Stimulated activated CD4-positive, alpha-beta T cell treated with anti-CD3 and anti-CD28 coated beads, Interleukin-15, amount 100 ng/mL, for 1 hour (primary cell): Measurements from ENCODE around the gene RPL37.
"Not testable (repeated sequence)": the region's sequence is repeated elsewhere in the genome, so short reads cannot be mapped to it uniquely, and the experiment has no call there.

Experiments
- DNase-seq, 2 donors: peaks; one replicate each; pipeline ENCODE4 v3.0.0-alpha.2; 2020; ENCODE audit warnings: low read depth in 1 of 2, low spot score in 1 of 2

RPL37 gene

GRCh38 chr5:40834391-40834848, 602 bp downstream of the RPL37 start:
- DNase-seq, result no peak

DNA sequence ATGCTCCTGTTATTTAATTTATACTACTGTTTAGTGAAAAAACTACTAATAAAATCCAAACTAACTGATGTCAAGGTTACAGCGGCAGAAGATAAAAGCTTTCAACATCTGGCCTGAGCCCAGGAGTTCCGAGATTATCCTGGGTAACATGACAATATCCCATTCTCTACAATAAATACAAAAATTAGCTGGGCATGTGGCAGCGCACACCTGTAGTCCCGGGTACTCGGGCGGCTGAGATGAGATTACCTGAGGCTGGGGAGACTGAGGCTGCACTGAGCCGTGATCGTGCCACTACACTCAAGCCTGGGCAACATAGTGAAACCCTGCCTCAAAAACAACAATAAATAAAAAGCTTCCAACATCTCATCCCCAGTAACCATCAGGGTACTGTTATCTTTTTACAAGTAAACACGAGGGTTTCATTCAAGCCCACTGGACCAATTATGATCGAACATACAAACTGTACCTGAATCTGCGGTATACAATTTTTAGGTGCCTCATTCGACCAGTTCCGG, 1.3 kb downstream of the RPL37 start:
- no peak for DNase-seq

DNA sequence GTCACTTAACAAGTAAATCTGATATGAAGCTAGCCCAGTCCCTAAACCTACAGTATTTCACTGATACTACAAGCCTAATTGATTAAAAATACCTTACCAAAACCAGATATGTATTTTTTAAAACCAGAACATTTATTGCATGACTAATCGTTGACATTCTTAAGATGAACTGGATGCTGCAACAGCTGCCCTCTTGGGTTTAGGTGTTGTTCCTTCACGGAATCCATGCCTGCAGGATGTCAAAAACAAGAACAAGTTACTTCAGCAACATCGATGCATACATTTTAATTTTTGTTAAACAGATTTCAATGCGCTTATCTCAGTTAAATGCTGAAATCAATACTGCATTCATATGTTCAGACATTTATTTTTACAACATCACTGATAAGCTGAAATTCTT, 2.7 kb downstream of the RPL37 start:
- no peak for DNase-seq

- no peak for DNase-seq
Measured at GRCh38 chr5:40831346-40832210, 3.4 kb downstream of the RPL37 start.

- DNase-seq, result no peak
Measured at GRCh38 chr5:40829748-40830533, 5.1 kb downstream of the RPL37 start.

GRCh38 chr5:40828690-40829661, 6.0 kb downstream of the RPL37 start:
- DNase-seq, result no peak

DNA sequence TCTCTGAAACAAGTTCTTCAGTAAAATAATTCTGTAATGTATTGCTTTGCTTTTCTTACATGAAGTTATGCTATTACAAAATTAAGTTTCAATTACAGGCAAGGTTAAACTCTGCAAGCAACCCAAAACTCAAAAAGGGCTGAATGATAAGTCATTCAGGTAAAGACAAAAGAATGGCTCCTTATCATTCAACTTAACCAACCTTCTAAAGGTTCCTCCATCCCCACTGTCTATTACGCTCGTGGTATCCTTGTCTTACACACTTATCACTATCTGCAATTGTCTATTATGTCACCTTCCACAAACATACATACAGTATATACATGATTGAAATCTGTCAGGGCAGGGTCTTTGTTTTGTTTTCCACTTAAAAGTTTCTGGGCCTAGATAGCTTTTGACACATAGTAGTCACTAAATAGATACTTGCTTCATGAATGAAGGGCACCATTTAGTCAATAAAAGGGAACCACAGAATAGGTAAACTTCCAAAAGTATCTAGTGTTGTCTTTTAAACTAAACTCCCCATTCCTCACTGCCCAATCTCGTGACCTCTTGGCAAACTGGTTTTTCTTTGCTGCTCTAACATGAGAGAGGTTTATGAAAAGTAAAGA, 6.9 kb downstream of the RPL37 start:
- DNase-seq, result no peak

GRCh38 chr5:40827188-40827977, 7.6 kb downstream of the RPL37 start:
- DNase-seq, result no peak

DNA sequence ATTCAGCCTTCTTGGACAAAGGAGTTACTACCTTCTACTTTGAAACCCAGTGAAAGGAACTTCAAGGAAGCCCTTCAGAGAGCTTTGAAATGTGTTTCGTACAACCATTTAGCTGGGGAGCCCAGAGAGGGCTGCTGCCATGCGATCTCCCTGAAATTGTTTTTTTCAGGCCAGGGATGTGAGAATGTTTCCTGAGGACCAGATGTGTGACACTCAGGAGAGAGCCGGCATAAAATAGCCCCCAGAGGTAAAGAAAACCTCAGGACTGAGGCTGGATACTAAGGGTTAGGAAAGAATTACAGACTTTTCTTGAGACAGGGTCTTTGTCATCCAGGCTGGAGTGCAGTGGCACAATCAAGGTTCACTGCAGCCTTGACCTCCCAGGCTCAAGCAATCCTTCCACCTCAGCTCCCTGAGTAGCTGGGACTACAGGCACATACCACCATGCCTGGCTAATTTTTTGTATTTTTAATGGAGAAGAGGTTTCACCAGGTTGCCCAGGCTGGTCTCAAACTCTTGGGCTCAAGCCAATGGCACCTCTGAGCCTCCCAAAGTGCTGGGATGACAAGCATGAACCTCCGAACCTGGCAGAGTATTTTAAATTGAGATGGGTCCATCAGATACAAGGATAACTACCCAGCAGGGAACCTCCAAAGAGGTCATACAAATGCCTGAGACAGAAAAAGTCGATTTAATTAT, 8.4 kb downstream of the RPL37 start:
- no peak for DNase-seq

GRCh38 chr5:40825461-40826043, 9.5 kb downstream of the RPL37 start:
- DNase-seq, result not testable (repeated sequence)

DNA sequence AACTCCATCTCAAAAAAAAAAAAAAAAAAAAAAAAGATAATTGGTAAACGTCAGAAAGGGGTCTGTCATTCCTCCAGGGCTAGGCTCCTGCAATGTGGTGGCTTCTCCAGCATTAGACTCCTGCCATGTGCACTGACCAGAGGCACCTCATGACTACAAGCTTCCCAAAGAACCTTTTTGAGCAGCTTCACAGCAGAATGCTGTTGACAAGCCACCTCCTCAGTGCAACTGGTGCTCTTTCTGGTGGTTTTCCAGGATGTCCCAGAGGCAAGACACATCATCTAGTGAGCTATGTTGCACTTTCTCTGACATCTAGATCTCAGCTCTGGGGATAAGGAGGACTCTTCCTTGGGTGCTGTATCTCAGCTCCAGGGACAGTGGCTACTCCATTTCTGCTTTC, 11.6 kb downstream of the RPL37 start:
- DNase-seq, result no peak

DNA sequence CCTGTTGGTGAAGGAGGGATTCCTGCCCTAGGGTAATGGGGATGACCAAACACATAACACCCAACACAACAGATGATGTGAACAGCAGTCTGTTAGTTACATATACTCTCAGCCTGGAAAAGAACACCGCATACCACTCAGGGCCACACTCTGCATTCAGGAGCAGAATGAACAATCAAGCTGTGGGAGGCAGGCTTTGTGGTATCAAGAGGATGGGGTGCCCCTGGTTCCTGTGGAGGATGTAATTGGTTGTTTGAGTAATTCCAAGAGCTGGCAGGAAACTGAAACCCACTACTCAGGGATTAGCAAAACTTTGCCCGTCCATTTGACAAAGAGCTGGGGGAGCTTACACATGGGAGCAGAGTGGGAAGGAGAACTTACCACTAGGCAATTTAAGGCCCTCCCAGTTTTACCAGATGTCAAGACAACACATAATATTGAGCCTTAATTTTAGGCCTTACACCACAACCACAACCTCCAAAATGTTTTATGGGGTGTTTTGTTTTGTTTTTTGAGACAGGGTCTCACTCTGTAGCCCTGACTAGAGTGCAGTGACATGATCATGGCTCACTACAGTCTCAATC, 21.2 kb downstream of the RPL37 start:
- no peak for DNase-seq

- no peak for DNase-seq
Measured at GRCh38 chr5:40812125-40812524, 22.9 kb downstream of the RPL37 start.

DNA sequence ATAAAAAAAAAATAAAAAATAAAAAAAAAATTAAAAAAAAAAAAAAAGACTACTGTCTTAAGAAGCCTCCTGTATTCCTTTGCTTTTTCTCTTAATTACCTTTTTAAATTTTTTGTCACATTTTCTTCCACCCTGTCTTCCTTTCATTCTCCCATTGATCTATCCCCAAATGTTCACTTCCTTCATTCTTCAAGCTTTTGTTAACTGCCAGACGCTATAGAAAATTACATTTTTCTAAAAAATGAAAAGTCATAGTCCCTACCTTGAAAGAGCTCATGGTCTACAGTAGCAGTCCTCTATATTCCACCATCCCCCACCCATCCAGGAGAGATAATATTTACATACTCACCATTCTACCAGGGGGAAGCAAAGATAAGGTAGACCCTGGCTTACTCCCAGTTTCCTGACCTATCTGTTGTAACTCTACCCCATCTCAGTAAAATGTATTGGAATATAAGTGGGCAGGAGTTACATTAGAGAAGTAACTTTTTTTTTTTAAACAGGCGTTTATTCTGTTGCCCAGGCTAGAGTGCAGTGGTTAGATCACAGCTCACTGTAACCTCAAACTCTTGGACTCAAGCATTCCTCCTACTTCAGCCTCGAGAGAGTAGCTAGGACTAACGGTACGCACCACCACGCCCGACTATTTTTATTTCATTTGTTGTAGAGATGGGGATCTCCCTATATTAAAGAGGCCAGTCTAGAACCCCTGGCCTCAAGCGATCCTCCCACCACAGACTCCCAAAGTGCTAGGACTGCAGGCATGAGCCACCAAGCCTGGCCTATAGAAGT, 33.1 kb downstream of the RPL37 start:
- DNase-seq, result no peak

DNA sequence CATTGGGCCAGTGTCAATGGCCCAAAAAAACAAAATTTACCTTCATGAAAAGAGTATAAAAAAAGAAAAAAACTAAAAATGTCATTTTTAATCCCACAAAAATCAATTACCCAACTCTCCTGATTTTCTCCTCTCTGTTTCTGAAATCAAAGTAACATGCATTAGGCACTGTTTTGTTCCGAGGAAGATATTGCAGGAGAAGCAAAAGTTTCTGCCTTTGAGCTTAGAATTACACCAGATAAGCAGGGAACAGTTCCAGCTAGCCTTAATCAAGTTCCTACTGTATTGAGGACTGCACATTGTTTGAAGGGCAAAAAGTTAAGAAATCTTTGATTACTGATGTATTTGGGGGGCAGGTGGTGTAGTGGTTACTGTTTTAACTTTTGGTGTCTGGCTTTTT, 35.8 kb downstream of the RPL37 start:
- DNase-seq, result no peak

- DNase-seq, result no peak
Measured at GRCh38 chr5:40798801-40799210, 36.2 kb downstream of the RPL37 start.

- DNase-seq, result peak; percentile 82 to 86
Measured at GRCh38 chr5:40798012-40798800, 36.8 kb downstream of the RPL37 start, which contains the start of gene PRKAA1. TSS of gene PRKAA1 (minus strand) at chr5:40798374. CDS start at chr5:40798189, 185 bp downstream.
